Neutrophil (primary cell): ENCODE data around the gene PLCB4.

Experiments used
- H3K27ac ChIP-seq: fragments of 200-600 bp; sonication (generic); 2 replicates; pipeline ENCODE4 v1.5.1; 2016; ENCODE audit warnings: mild to moderate bottlenecking, moderate library complexity
- H3K27me3 ChIP-seq: fragments of 200-600 bp; sonication (generic); 2 replicates; pipeline ENCODE4 v1.6.0; 2016; ENCODE audit warnings: mild to moderate bottlenecking
- H3K36me3 ChIP-seq: fragments of 200-600 bp; sonication (generic); 2 replicates; pipeline ENCODE4 v1.5.1; 2017
- H3K4me1 ChIP-seq, 2 experiments: fragments of 200-600 bp in 1 of 2; sonication (generic) in 1 of 2; 1 replicate in 1 of 2; 2 replicates in 1 of 2; pipeline versions ENCODE4 v1.5.1 to v1.6.1; 2013 to 2016; ENCODE audit warnings: low read depth in 1 of 2, low read length in 1 of 2, mild to moderate bottlenecking in 1 of 2, moderate library complexity in 1 of 2; ENCODE audit not compliant: control insufficient read depth in 1 of 2, insufficient read depth in 1 of 2
- H3K4me3 ChIP-seq, 2 experiments: fragments of 200-600 bp in 1 of 2; sonication (generic) in 1 of 2; 1 replicate in 1 of 2; 2 replicates in 1 of 2; pipeline ENCODE4 v1.5.1; 2013 to 2016; ENCODE audit warnings: low read depth in 1 of 2, low read length in 1 of 2, mild to moderate bottlenecking in 1 of 2, moderate library complexity in 1 of 2
- H3K9me3 ChIP-seq: fragments of 200-600 bp; sonication (generic); 2 replicates; pipeline ENCODE4 v1.5.1; 2016
- TF ChIP-seq, protein P1 (sequence below): fragments of 200-600 bp; sonication (generic); IDR thresholded peaks from 2 replicates; pipeline ENCODE4 v1.5.1; 2016; ENCODE audit warnings: antibody characterized with exemption

PLCB4 gene

DNA sequence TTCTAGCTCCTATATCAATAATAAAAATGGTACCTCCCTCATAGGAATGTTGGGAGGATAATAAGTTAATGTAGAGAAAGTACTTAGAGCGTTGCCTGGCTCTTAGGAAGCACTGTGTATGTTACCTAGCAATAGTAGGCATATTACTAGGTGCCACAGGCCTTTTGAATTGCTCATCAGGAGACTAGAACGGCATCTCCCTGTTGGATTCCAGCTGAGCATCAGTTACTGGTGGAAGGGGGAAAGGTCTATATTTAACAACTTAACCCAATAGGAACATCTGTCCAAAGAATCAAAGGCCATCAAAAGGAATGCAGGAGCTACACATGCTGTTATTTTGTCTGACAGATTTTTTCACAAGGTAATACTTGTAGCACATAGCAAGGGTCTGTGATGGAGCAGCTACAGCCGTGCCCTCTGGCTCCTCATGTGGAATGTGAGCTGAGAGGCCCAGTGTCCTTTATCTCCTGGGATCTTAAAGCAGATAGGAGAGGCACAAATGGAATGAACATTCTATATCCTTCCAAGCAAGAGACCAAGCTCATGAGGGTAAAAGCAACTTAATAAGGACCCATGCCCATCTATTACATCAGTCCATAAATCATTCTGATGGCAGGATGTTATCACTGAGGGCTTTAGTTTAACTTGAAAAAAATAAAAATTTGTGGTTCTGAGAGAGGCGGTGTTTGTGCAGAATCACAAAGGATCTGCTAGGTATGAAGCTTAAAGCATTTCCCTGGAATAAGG is 260.6 kb downstream of the PLCB4 start:
- Histone ChIP-seq H3K4me3 (no peak overlapping the region), H3K9me3 (no peaks in the 10 kb centered on the region), H3K27me3 (no peaks in the 10 kb centered on the region), H3K27ac (no peak overlapping the region), H3K4me1 (no peaks in the 10 kb centered on the region), H3K36me3 (no peaks in the 10 kb centered on the region)
- TF ChIP-seq, protein P1, sequence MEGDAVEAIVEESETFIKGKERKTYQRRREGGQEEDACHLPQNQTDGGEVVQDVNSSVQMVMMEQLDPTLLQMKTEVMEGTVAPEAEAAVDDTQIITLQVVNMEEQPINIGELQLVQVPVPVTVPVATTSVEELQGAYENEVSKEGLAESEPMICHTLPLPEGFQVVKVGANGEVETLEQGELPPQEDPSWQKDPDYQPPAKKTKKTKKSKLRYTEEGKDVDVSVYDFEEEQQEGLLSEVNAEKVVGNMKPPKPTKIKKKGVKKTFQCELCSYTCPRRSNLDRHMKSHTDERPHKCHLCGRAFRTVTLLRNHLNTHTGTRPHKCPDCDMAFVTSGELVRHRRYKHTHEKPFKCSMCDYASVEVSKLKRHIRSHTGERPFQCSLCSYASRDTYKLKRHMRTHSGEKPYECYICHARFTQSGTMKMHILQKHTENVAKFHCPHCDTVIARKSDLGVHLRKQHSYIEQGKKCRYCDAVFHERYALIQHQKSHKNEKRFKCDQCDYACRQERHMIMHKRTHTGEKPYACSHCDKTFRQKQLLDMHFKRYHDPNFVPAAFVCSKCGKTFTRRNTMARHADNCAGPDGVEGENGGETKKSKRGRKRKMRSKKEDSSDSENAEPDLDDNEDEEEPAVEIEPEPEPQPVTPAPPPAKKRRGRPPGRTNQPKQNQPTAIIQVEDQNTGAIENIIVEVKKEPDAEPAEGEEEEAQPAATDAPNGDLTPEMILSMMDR: no peak

DNA sequence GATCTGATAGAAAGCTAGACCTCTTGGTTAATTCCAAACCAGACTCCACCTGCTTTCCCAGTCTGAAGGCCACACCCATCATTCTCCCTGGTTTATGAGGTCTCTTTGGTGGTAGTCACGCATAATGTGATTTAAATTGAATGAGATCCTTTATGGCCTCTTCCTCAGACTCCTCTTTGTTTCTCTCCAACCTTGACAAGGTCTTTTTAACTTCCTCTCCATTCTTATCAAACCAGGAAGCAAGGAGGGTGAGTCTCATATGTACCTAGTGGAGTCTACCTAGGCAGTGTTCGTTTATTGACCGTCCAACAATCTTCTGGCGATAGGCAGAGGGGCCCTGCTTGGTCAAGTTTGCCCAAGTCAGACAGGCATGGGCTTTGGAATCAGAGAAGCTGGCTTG is 261.3 kb downstream of the PLCB4 start:
- Histone ChIP-seq H3K4me1 (no peaks in the 10 kb centered on the region), H3K36me3 (no peaks in the 10 kb centered on the region), H3K27me3 (no peaks in the 10 kb centered on the region), H3K4me3 (no peak overlapping the region), H3K27ac (no peak overlapping the region), H3K9me3 (no peaks in the 10 kb centered on the region)
- TF ChIP-seq, protein P1: no peak

GRCh38 chr20:9331707-9332435 is 263.0 kb downstream of the PLCB4 start:
- Histone ChIP-seq H3K4me3 (no peak overlapping the region), H3K36me3 (no peaks in the 10 kb centered on the region), H3K4me1 (no peaks in the 10 kb centered on the region), H3K27ac (no peak overlapping the region), H3K9me3 (no peaks in the 10 kb centered on the region), H3K27me3 (no peaks in the 10 kb centered on the region)
- TF ChIP-seq, protein P1: no peak

- H3K36me3 ChIP-seq: no peaks in the 10 kb centered on the region
- H3K4me3 ChIP-seq: no peak overlapping the region
- no peaks in the 10 kb centered on the region for H3K4me1 ChIP-seq
- TF ChIP-seq, protein P1: no peak
- no peak overlapping the region for H3K27ac ChIP-seq
- H3K9me3 ChIP-seq: no peaks in the 10 kb centered on the region
- H3K27me3 ChIP-seq: no peaks in the 10 kb centered on the region
These were observed 264.0 kb downstream of the PLCB4 start for GRCh38 chr20:9332791-9333479.

DNA sequence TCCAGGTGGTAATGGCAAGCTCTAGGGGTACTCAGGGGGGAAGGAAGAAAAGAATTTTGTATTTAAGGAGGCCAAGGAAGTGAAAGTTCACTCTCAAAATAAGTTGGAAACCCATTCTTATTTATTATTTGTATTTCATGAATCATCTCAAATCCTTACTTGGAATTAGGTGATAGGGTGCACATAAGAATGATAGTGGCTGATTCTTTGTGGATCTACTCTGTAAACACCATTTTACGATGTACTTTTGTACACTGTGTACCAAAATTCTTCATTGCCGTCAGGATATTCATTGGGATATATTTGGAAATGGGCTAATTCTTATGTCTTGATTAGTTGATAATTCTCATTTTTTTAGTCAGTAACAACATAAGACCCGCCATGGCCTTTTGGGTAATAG is 266.0 kb downstream of the PLCB4 start:
- TF ChIP-seq, protein P1: no peak

More for the DNA sequence above, 266.0 kb downstream of the PLCB4 start:
- Histone ChIP-seq H3K9me3 (no peaks in the 10 kb centered on the region), H3K4me3 (no peak overlapping the region), H3K36me3 (no peaks in the 10 kb centered on the region), H3K4me1 (no peaks in the 10 kb centered on the region), H3K27me3 (no peaks in the 10 kb centered on the region), H3K27ac (no peak overlapping the region)
